ENCODE results near the gene TLE4.

TLE4 gene

DNA sequence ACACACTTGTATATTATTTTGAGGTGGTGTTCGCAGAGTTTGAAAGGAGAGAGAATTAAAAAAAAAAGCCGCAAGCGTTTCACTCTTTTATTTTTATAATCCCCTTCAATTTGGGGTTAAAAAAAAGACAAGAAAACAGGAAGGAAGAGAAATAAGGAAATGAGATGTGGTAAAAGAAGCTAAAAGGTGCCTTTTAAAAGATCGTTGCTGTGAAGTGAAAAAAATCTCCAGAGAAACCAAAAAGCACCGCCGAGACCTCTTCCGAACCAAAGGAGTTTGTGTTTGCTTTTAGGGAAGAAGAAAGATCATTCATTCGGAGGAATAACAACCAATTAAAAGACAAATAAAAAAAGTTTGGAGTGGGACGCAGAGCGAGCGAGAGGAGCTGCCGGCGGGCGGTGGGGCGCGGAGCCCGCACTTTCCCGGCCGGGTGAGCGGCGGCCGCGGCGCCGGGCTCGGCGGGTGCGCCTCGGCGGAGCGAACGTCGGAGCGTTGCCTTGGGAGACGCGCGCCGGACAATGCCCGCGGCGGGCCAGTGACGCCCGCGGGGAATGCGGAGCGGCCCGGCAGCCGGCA is 355 bp downstream of the TLE4 start:
- no peak overlapping the region for H2AFZ ChIP-seq (ENCODE audit: low read length)

DNA sequence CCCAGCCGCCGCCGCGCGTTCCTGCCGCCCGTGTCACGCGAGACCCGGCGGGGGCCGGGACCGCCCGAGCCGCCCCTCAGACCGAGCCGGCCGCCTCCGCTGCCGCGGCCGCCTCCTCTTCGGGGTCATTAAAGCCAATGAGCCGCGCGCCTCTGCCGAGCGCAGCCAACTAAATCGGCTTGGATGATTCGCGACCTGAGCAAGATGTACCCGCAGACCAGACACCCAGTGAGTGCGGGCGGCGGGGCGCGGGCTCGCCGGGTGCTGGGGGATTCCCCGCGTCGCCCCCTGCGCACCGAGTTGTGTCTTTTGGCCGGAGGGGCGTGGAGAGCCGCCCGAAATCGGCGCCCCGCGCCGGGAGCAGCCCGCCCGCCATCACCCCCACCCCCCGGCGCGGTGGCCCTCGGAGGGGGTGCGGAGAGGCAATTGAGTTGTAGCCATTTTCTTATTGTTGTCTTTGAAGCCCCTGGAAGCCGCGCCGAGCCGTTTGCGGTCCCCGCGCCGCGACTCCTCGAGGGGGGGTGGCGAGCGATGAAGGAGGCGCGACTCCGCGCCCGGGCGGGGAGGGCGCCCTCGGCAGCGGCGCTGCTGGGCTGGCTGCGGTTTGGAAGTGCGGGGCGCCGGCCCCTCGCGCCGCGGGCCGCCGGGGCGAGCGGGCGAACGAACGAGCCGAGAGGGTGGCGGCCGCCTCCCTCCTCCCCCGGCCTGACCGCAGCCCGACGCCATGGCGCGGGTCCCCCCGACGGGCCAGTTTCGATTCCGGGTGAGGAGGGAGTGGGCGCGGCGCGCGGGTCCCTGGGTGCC is 1.0 kb downstream of the TLE4 start:
- no peak for TF ChIP-seq EZH2phosphoT487 (IDR thresholded peaks at IDR 0.05; ENCODE audit: borderline replicate concordance)
- TF ChIP-seq, protein P1, sequence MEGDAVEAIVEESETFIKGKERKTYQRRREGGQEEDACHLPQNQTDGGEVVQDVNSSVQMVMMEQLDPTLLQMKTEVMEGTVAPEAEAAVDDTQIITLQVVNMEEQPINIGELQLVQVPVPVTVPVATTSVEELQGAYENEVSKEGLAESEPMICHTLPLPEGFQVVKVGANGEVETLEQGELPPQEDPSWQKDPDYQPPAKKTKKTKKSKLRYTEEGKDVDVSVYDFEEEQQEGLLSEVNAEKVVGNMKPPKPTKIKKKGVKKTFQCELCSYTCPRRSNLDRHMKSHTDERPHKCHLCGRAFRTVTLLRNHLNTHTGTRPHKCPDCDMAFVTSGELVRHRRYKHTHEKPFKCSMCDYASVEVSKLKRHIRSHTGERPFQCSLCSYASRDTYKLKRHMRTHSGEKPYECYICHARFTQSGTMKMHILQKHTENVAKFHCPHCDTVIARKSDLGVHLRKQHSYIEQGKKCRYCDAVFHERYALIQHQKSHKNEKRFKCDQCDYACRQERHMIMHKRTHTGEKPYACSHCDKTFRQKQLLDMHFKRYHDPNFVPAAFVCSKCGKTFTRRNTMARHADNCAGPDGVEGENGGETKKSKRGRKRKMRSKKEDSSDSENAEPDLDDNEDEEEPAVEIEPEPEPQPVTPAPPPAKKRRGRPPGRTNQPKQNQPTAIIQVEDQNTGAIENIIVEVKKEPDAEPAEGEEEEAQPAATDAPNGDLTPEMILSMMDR (conservative IDR thresholded peaks at IDR 0.05; ENCODE audit: low read length) = no peak
- Histone ChIP-seq H3K9me3 (ENCODE audit: insufficient read depth, low read depth, low read length) (no peaks in the 10 kb centered on the region), H3K27me3 (ENCODE audit: insufficient read depth, low read length, poor library complexity, severe bottlenecking) (no peaks in the 10 kb centered on the region), H3K4me2 (ENCODE audit: low read depth, low read length, poor library complexity, severe bottlenecking) (peak overlapping the region; percentile 89), H3K9me2 (replicated peaks; ENCODE audit: low read depth, low read length) (no peaks in the 10 kb centered on the region), H3K4me3 (ENCODE audit: low read length, poor library complexity, severe bottlenecking) (peak overlapping the region; percentile 75), H4K20me1 (ENCODE audit: insufficient read depth, low read length, poor library complexity, severe bottlenecking) (peaks cover 55% of the 10 kb centered on the region), H3K4me1 (ENCODE audit: insufficient read depth, low read length, poor library complexity, severe bottlenecking) (peaks cover 42% of the 10 kb centered on the region), H3K79me2 (ENCODE audit: insufficient read depth, low read length) (peaks cover 51% of the 10 kb centered on the region), H3K36me3 (ENCODE audit: insufficient read depth, low read length) (no peaks in the 10 kb centered on the region), H3F3A (ENCODE audit: low read depth) (peaks cover 4% of the 10 kb centered on the region), H2AFZ (ENCODE audit: low read length) (peak overlapping the region; percentile 14; the same call in 1 of the 2 replicates), H3K9ac (ENCODE audit: low read depth, low read length, poor library complexity, severe bottlenecking) (peak overlapping the region; percentile 73)

More for the DNA sequence above, 355 bp downstream of the TLE4 start:
- Histone ChIP-seq H3K9me3 (ENCODE audit: insufficient read depth, low read depth, low read length) (no peaks in the 10 kb centered on the region), H3F3A (ENCODE audit: low read depth) (peaks cover 4% of the 10 kb centered on the region), H3K9me2 (replicated peaks; ENCODE audit: low read depth, low read length) (no peaks in the 10 kb centered on the region), H3K4me2 (ENCODE audit: low read depth, low read length, poor library complexity, severe bottlenecking) (peak overlapping the region; percentile 71), H3K4me3 (ENCODE audit: low read length, poor library complexity, severe bottlenecking) (peak overlapping the region; percentile 75), H3K36me3 (ENCODE audit: insufficient read depth, low read length) (no peaks in the 10 kb centered on the region), H3K9ac (ENCODE audit: low read depth, low read length, poor library complexity, severe bottlenecking) (peak overlapping the region; percentile 65), H4K20me1 (ENCODE audit: insufficient read depth, low read length, poor library complexity, severe bottlenecking) (peaks cover 48% of the 10 kb centered on the region), H3K4me1 (ENCODE audit: insufficient read depth, low read length, poor library complexity, severe bottlenecking) (peaks cover 35% of the 10 kb centered on the region), H3K79me2 (ENCODE audit: insufficient read depth, low read length) (peaks cover 44% of the 10 kb centered on the region), H3K27me3 (ENCODE audit: insufficient read depth, low read length, poor library complexity, severe bottlenecking) (no peaks in the 10 kb centered on the region)
- TF ChIP-seq, protein P1 (conservative IDR thresholded peaks at IDR 0.05; ENCODE audit: low read length) = no peak
- no peak for TF ChIP-seq EZH2phosphoT487 (IDR thresholded peaks at IDR 0.05; ENCODE audit: borderline replicate concordance)

DNA sequence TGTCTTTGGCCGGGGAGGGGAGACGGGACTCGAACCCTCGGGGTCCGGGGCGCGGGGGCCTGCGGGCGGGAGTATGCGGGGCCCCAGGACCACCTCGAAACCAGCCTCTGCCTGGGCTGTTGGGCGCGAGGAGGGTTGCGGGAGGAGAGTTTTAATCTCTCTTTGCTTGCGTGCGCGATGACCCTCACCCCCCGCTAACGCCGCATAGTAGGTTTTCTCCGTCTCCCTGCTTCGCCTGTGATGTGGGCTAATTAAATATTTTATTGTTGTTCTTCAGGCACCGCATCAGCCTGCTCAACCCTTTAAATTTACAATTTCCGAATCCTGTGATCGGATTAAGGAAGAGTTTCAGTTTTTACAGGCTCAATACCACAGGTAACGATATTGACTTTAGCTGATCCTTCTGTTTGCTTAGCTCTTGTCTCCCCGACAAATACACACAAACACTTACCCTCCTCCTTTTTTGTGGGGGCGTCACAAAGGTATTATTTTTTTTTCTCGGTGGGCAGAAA is 1.7 kb downstream of the TLE4 start:
- peak overlapping the region; percentile 73 for H3K9ac ChIP-seq (ENCODE audit: low read depth, low read length, poor library complexity, severe bottlenecking)
- peak overlapping the region; percentile 75 for H3K4me3 ChIP-seq (ENCODE audit: low read length, poor library complexity, severe bottlenecking)
- peak overlapping the region; percentile 89 for H3K4me2 ChIP-seq (ENCODE audit: low read depth, low read length, poor library complexity, severe bottlenecking)

More for the DNA sequence above, 1.7 kb downstream of the TLE4 start:
- Histone ChIP-seq H3K9me3 (ENCODE audit: insufficient read depth, low read depth, low read length) (no peaks in the 10 kb centered on the region), H3K27me3 (ENCODE audit: insufficient read depth, low read length, poor library complexity, severe bottlenecking) (no peaks in the 10 kb centered on the region), H3K4me1 (ENCODE audit: insufficient read depth, low read length, poor library complexity, severe bottlenecking) (peaks cover 49% of the 10 kb centered on the region), H3F3A (ENCODE audit: low read depth) (peaks cover 4% of the 10 kb centered on the region), H3K79me2 (ENCODE audit: insufficient read depth, low read length) (peaks cover 58% of the 10 kb centered on the region), H4K20me1 (ENCODE audit: insufficient read depth, low read length, poor library complexity, severe bottlenecking) (peaks cover 61% of the 10 kb centered on the region), H3K36me3 (ENCODE audit: insufficient read depth, low read length) (no peaks in the 10 kb centered on the region), H3K9me2 (replicated peaks; ENCODE audit: low read depth, low read length) (no peaks in the 10 kb centered on the region), H2AFZ (ENCODE audit: low read length) (no peak overlapping the region)
- TF ChIP-seq, protein P1 (conservative IDR thresholded peaks at IDR 0.05; ENCODE audit: low read length) = no peak
- no peak; the same call in 1 of the 2 replicates for TF ChIP-seq EZH2phosphoT487 (IDR thresholded peaks at IDR 0.05; ENCODE audit: borderline replicate concordance)

Data from Loucy (cell line).